Measurements from ENCODE around the gene AGBL4. TPM values are rescaled to one million over a fixed set of nuclear protein-coding genes. Genes with fewer than 3 reads are reported as not detected.

AGBL4 gene
- total and polyA plus RNA-seq, 2 of the 4 experiments (the other 2 are of a cell fraction): not detected

DNA sequence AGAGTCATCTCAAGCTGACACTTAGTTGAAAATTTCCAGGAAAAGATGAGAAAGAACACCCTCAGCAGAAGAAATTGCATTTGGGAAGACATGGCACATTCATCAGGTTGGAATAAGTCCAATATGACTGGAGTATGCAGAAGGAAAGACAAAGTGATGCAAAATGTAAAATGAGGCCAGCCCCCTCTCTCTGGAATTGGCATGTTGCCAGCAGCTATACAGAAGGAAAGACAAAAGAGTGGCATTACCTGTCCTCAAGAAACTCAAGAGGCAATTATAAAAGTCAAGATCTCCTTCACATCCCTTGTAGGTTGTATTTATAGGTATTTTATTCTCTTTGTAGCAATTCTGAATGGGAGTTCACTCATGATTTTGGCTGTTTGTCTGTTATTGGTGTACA lies 426.3 kb downstream of the AGBL4 start:
- Histone ChIP-seq H3K9me3 (ENCODE audit: control insufficient read depth, insufficient read depth, low read length) (peaks cover 2% of the 10 kb centered on the region; the same call in 1 of the 2 replicates), H3K27me3 (ENCODE audit: control insufficient read depth, insufficient read depth, low read length) (no peaks in the 10 kb centered on the region), H3K4me3 (ENCODE audit: insufficient read depth, low read depth, low read length) (no peak overlapping the region), H4K5ac (ENCODE audit: low read depth, low read length) (no peak overlapping the region), H4K8ac (ENCODE audit: low read depth in 2 of 2, low read length in 2 of 2) (no peak overlapping the region), H2AK9ac (replicated peaks; ENCODE audit: low read depth, low read length, poor library complexity) (no peak overlapping the region), H3K27ac (ENCODE audit: insufficient read depth, low read length) (no peak overlapping the region), H3K23ac (ENCODE audit: low read depth, low read length) (no peak overlapping the region), H4K91ac (ENCODE audit: insufficient read depth, low read depth, low read length) (no peak overlapping the region), H3K9ac (ENCODE audit: low read depth, low read length) (no peak overlapping the region), H2BK15ac (ENCODE audit: low read depth, low read length) (no peak overlapping the region), H3K18ac (ENCODE audit: low read depth, low read length) (no peak overlapping the region), H2BK5ac (ENCODE audit: low read depth, low read length, poor library complexity, severe bottlenecking) (no peak overlapping the region), H4K20me1 (ENCODE audit: insufficient read depth, low read length) (no peaks in the 10 kb centered on the region), H3K4me2 (ENCODE audit: low read depth, low read length) (no peak overlapping the region), H3K36me3 (ENCODE audit: control insufficient read depth, insufficient read depth, low read length) (no peaks in the 10 kb centered on the region), H2BK120ac (ENCODE audit: low read depth, low read length) (no peak overlapping the region), H2AFZ (replicated peaks; ENCODE audit: low read length, poor library complexity) (no peak overlapping the region), H3K14ac (replicated peaks; ENCODE audit: low read depth, low read length) (no peak overlapping the region), H3K9me1 (ENCODE audit: insufficient read depth, low read length) (no peaks in the 10 kb centered on the region), H3K4ac (ENCODE audit: low read depth, low read length) (no peak overlapping the region), H3K56ac (ENCODE audit: extremely low read depth, insufficient read depth, low read length) (no peak overlapping the region), H2BK20ac (ENCODE audit: low read depth, low read length) (no peak overlapping the region), H2AK5ac (ENCODE audit: low read depth, low read length) (no peak overlapping the region), H3K4me1 (ENCODE audit: control insufficient read depth, insufficient read depth, low read length) (no peaks in the 10 kb centered on the region), H3K79me1 (ENCODE audit: low read depth in 1 of 2, low read length in 2 of 2) (no peaks in the 10 kb centered on the region)
- dilution Hi-C loops (cut with HindIII; ENCODE audit: low sequenced_read_pairs, unreplicated experiment): no loop called here
- TF ChIP-seq NFE2L2 (IDR thresholded peaks at IDR 0.05; ENCODE audit: low read depth, low read length): no peak
- no peak for TF ChIP-seq CEBPB (IDR thresholded peaks at IDR 0.05; ENCODE audit: low read depth, low read length)
- TF ChIP-seq, protein P1, sequence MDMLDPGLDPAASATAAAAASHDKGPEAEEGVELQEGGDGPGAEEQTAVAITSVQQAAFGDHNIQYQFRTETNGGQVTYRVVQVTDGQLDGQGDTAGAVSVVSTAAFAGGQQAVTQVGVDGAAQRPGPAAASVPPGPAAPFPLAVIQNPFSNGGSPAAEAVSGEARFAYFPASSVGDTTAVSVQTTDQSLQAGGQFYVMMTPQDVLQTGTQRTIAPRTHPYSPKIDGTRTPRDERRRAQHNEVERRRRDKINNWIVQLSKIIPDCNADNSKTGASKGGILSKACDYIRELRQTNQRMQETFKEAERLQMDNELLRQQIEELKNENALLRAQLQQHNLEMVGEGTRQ (IDR thresholded peaks at IDR 0.05; ENCODE audit: low read depth, low read length): no peak
- TF ChIP-seq, protein P2, sequence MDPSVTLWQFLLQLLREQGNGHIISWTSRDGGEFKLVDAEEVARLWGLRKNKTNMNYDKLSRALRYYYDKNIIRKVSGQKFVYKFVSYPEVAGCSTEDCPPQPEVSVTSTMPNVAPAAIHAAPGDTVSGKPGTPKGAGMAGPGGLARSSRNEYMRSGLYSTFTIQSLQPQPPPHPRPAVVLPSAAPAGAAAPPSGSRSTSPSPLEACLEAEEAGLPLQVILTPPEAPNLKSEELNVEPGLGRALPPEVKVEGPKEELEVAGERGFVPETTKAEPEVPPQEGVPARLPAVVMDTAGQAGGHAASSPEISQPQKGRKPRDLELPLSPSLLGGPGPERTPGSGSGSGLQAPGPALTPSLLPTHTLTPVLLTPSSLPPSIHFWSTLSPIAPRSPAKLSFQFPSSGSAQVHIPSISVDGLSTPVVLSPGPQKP (IDR thresholded peaks at IDR 0.05; ENCODE audit: borderline replicate concordance, low read depth, low read length): no peak
- TF ChIP-seq MAFK (IDR thresholded peaks at IDR 0.05; ENCODE audit: low read depth, low read length): no peak
- no peak for TF ChIP-seq POLR2A (IDR thresholded peaks at IDR 0.05; ENCODE audit: low read depth, low read length)
- TF ChIP-seq MAZ (IDR thresholded peaks at IDR 0.05; ENCODE audit: borderline replicate concordance, low read depth, low read length): no peak
- TF ChIP-seq CHD1 (IDR thresholded peaks at IDR 0.05; ENCODE audit: low read depth, low read length): no peak
- no peak for TF ChIP-seq FOS (IDR thresholded peaks at IDR 0.05; ENCODE audit: low read depth, low read length)
- TF ChIP-seq BHLHE40 (IDR thresholded peaks at IDR 0.05; ENCODE audit: low read depth, low read length): no peak
- no TSS peak for BruUV-seq (replicated peaks)
- ATAC-seq (ENCODE audit: low read depth) (no peak), DNase-seq (no peak)
- ChIA-PET CTCF (no interaction called here), POLR2A (ENCODE audit: unreplicated experiment) (no interaction called here)
- intact Hi-C loops (cut with micrococcal nuclease): no loop called here
- in situ Hi-C loops (cut with MboI; ENCODE audit: low sequenced_read_pairs): no loop called here
